Ascending aorta (tissue), 2 donors: ENCODE measurements around the gene ARID4B. TPM values are rescaled to one million over a fixed set of nuclear protein-coding genes. Genes with fewer than 3 reads are reported as not detected.

Experiments
- DNase-seq, 2 donors: peaks; one replicate each; pipeline ENCODE4 v3.0.0-alpha.2; 2019; ENCODE audit warnings: low spot score in 2 of 2
- H3K27ac ChIP-seq, 2 donors: fragments of 200-600 bp; sonication (generic); one replicate each; pipeline ENCODE4 v1.5.1; 2016 to 2017; ENCODE audit warnings: mild to moderate bottlenecking in 1 of 2
- H3K27me3 ChIP-seq: fragments of 200-600 bp; sonication (generic); one replicate; pipeline ENCODE4 v1.5.1; 2017
- H3K36me3 ChIP-seq, 2 donors: fragments of 200-600 bp; sonication (generic); one replicate each; pipeline ENCODE4 v1.5.1; 2016
- H3K4me1 ChIP-seq, 2 donors: fragments of 200-600 bp; sonication (generic); one replicate each; pipeline ENCODE4 v1.5.1; 2016 to 2017; ENCODE audit warnings: mild to moderate bottlenecking in 1 of 2
- H3K4me3 ChIP-seq, 2 donors: fragments of 200-600 bp; sonication (generic); one replicate each; pipeline ENCODE4 v1.5.1; 2016 to 2017; ENCODE audit warnings: mild to moderate bottlenecking in 1 of 2
- H3K9me3 ChIP-seq, 2 donors: fragments of 200-600 bp; sonication (generic); one replicate each; pipeline ENCODE4 v1.5.1; 2016
- intact Hi-C: fragments of 100-400 bp; cut with DNase I; formaldehyde crosslinking; loops from one replicate; pipeline ENCODE4 v1.15.1; 2023
- total RNA-seq: library from RNA; depleted of rRNA; stranded (reverse); fragments of >200 nt; gene quantifications from one replicate; pipeline ENCODE4 v1.1.0, GENCODE V29; 2016
- TF ChIP-seq, protein P1 (sequence below), 3 experiments: fragments of 200-600 bp in 2 of 3; fragments of 450-650 bp in 1 of 3; sonication (generic) in 2 of 3; IDR thresholded peaks; one replicate each; pipeline ENCODE4 v1.5.1; 2016 to 2019; ENCODE audit warnings: antibody characterized with exemption in 3 of 3, mild to moderate bottlenecking in 1 of 3, moderate library complexity in 1 of 3

ARID4B gene
- total RNA-seq, 1 donor from 2014 or later, result 22.5 TPM

- Histone ChIP-seq H3K4me1 (peaks cover 4 to 14% of the 10 kb centered on the region in 2 donors), H3K27ac (peak overlapping the region in 1 of 2 donors; percentile 28), H3K36me3 (no peaks in the 10 kb centered on the region), H3K27me3 (no peaks in the 10 kb centered on the region), H3K4me3 (no peak overlapping the region), H3K9me3 (no peaks in the 10 kb centered on the region)
- TF ChIP-seq, protein P1, sequence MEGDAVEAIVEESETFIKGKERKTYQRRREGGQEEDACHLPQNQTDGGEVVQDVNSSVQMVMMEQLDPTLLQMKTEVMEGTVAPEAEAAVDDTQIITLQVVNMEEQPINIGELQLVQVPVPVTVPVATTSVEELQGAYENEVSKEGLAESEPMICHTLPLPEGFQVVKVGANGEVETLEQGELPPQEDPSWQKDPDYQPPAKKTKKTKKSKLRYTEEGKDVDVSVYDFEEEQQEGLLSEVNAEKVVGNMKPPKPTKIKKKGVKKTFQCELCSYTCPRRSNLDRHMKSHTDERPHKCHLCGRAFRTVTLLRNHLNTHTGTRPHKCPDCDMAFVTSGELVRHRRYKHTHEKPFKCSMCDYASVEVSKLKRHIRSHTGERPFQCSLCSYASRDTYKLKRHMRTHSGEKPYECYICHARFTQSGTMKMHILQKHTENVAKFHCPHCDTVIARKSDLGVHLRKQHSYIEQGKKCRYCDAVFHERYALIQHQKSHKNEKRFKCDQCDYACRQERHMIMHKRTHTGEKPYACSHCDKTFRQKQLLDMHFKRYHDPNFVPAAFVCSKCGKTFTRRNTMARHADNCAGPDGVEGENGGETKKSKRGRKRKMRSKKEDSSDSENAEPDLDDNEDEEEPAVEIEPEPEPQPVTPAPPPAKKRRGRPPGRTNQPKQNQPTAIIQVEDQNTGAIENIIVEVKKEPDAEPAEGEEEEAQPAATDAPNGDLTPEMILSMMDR (IDR thresholded peaks at IDR 0.05), result no peak
- no peak for DNase-seq
- intact Hi-C loops, result no loop called here
These were observed 20.5 kb downstream of the ARID4B start for GRCh38 chr1:235307158-235308124.

GRCh38 chr1:235304549-235305451 is 23.2 kb downstream of the ARID4B start:
- H3K27me3 ChIP-seq, result no peaks in the 10 kb centered on the region
- H3K4me3 ChIP-seq, result no peak overlapping the region
- no peaks in the 10 kb centered on the region for H3K9me3 ChIP-seq
- peak overlapping the region in 1 of 2 donors; percentile 3 for H3K27ac ChIP-seq
- DNase-seq, result no peak
- H3K36me3 ChIP-seq, result no peaks in the 10 kb centered on the region
- TF ChIP-seq, protein P1 (IDR thresholded peaks at IDR 0.05), result no peak
- intact Hi-C loops, result no loop called here
- peaks cover 4 to 10% of the 10 kb centered on the region in 2 donors for H3K4me1 ChIP-seq

GRCh38 chr1:235302143-235302542 is 25.8 kb downstream of the ARID4B start:
- no peak overlapping the region for H3K27ac ChIP-seq
- H3K4me3 ChIP-seq, result no peak overlapping the region
- no peaks in the 10 kb centered on the region for H3K9me3 ChIP-seq
- no peak for DNase-seq
- peaks cover 4 to 8% of the 10 kb centered on the region in 2 donors for H3K4me1 ChIP-seq
- no peaks in the 10 kb centered on the region for H3K36me3 ChIP-seq
- H3K27me3 ChIP-seq, result no peaks in the 10 kb centered on the region
- TF ChIP-seq, protein P1 (IDR thresholded peaks at IDR 0.05), result no peak
- intact Hi-C loops, result no loop called here

- Histone ChIP-seq H3K4me1 (peaks cover 0 to 3% of the 10 kb centered on the region in 2 donors), H3K36me3 (no peaks in the 10 kb centered on the region), H3K9me3 (no peaks in the 10 kb centered on the region), H3K27me3 (no peaks in the 10 kb centered on the region), H3K4me3 (no peak overlapping the region), H3K27ac (no peak overlapping the region)
- no peak for DNase-seq
- TF ChIP-seq, protein P1 (IDR thresholded peaks at IDR 0.05), result no peak
- intact Hi-C loops, result no loop called here
These were observed 28.7 kb downstream of the ARID4B start for GRCh38 chr1:235299169-235299858.

DNA sequence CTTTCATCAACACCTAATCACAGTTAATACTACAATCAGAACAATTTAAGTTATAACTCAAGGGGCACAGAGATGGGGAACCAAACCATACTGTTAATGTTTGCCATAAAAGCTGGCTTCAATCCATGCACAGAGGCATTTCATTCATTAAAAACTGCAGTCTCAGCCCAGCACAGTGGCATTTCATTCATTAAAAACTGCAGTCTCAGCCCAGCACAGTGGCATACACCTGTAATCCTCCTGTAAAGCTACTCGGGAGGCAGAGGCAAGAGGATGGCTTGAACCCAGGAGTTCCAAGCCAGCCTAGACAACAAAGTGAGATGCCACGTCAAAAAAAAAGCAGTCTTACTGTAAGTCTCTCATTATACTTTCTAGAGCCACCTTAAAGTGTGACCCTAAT is 29.2 kb downstream of the ARID4B start:
- H3K27me3 ChIP-seq, result no peaks in the 10 kb centered on the region
- no peak overlapping the region for H3K4me3 ChIP-seq
- intact Hi-C loops, result no loop called here
- no peaks in the 10 kb centered on the region for H3K9me3 ChIP-seq
- no peak overlapping the region for H3K27ac ChIP-seq
- H3K4me1 ChIP-seq, result peaks cover 0 to under 1% of the 10 kb centered on the region in 2 donors
- TF ChIP-seq, protein P1 (IDR thresholded peaks at IDR 0.05), result no peak
- H3K36me3 ChIP-seq, result no peaks in the 10 kb centered on the region
- no peak for DNase-seq
